H1 (cell line): ENCODE measurements around the gene ARL14EPL. TPM values are rescaled to one million over a fixed set of nuclear protein-coding genes. Genes with fewer than 3 reads are reported as not detected.

Source experiments
- CTCF ChIA-PET: fragments of 300-600 bp; sonication (Branson Sonifier 250); formaldehyde crosslinking; loops from one replicate; lab custom pipeline; 2021; ENCODE audit not compliant: partially characterized antibody; lab: Charles Lee
- POLR2A ChIA-PET: fragments of 300-600 bp; sonication (Branson Sonifier 250); formaldehyde crosslinking; loops from one replicate; lab custom pipeline; 2021; ENCODE audit warnings: inconsistent platforms; ENCODE audit not compliant: partially characterized antibody; lab: Charles Lee
- DNase-seq, 2 experiments: peaks; one replicate each; pipeline versions ENCODE4 v3.0.0 to v3.0.0-alpha.2; 2010 to 2022; ENCODE audit warnings: low spot score in 2 of 2, low read depth in 1 of 2, mixed read lengths in 1 of 2
- FAIRE-seq: peaks from 2 replicates; lab custom pipeline; 2011; peaks lifted over from hg19 to GRCh38; lab: Jason Lieb, UNC
- H2AFZ ChIP-seq: 2 replicates; pipeline ENCODE4 v1.8.1; 2012; ENCODE audit warnings: low read length, inconsistent platforms
- H2AK5ac ChIP-seq: 2 replicates; pipeline ENCODE4 v1.6.1; 2013; ENCODE audit warnings: low read depth, low read length
- H2BK120ac ChIP-seq: replicated peaks from 2 replicates; pipeline ENCODE3; 2013; ENCODE audit warnings: low read depth, low read length, inconsistent platforms
- H2BK12ac ChIP-seq: 2 replicates; pipeline ENCODE4 v1.6.1; 2013; ENCODE audit warnings: low read depth, low read length
- H2BK15ac ChIP-seq: 2 replicates; pipeline ENCODE4 v1.6.1; 2013; ENCODE audit warnings: low read length
- H2BK20ac ChIP-seq: 2 replicates; pipeline ENCODE4 v1.6.1; 2013; ENCODE audit warnings: low read length
- H2BK5ac ChIP-seq: 2 replicates; pipeline ENCODE4 v1.6.1; 2013; ENCODE audit warnings: low read depth, low read length
- H3K14ac ChIP-seq: 2 replicates; pipeline ENCODE4 v1.6.1; 2013; ENCODE audit warnings: inconsistent platforms; ENCODE audit not compliant: insufficient read length
- H3K18ac ChIP-seq: 2 replicates; pipeline ENCODE4 v1.6.1; 2013; ENCODE audit warnings: low read length; ENCODE audit errors: extremely low read depth
- H3K23ac ChIP-seq: 2 replicates; pipeline ENCODE4 v1.6.1; 2013; ENCODE audit warnings: inconsistent platforms; ENCODE audit not compliant: insufficient read length
- H3K23me2 ChIP-seq: 2 replicates; pipeline ENCODE4 v1.6.1; 2013; ENCODE audit warnings: low read depth, low read length
- H3K27ac ChIP-seq: 2 replicates; pipeline ENCODE4 v1.6.1; 2011; ENCODE audit warnings: low read depth, low read length, inconsistent platforms
- H3K27me3 ChIP-seq, 4 experiments: replicated peaks in 1 of 4; 1 replicate in 1 of 4; 2 replicates in 3 of 4; pipeline versions ENCODE4 v1.6.1 to v1.8.1; 2011 to 2013; ENCODE audit warnings: low read length in 3 of 4, mild to moderate bottlenecking in 3 of 4, inconsistent platforms in 2 of 4, mixed read lengths in 2 of 4, moderate library complexity in 1 of 4; ENCODE audit not compliant: control insufficient read depth in 3 of 4, insufficient read depth in 3 of 4; ENCODE audit errors: extremely low read depth in 1 of 4
- H3K36me3 ChIP-seq, 4 experiments: 2 replicates each; pipeline versions ENCODE4 v1.6.1 to v1.8.1; 2011 to 2013; ENCODE audit warnings: mild to moderate bottlenecking in 4 of 4, low read length in 3 of 4, moderate library complexity in 2 of 4, control low read depth in 1 of 4, inconsistent platforms in 1 of 4; ENCODE audit not compliant: insufficient read depth in 4 of 4, control insufficient read depth in 2 of 4
- H3K4ac ChIP-seq: replicated peaks from 2 replicates; pipeline ENCODE3; 2013; ENCODE audit warnings: low read length, low read depth, mixed read lengths, inconsistent platforms; ENCODE audit not compliant: insufficient read length
- H3K4me1 ChIP-seq, 4 experiments: replicated peaks in 1 of 4; 1 replicate in 1 of 4; 2 replicates in 3 of 4; pipeline versions ENCODE4 v1.6.1 to v1.8.1; 2011 to 2013; ENCODE audit warnings: low read length in 3 of 4, inconsistent platforms in 2 of 4, mixed read lengths in 1 of 4; ENCODE audit not compliant: insufficient read depth in 4 of 4, control insufficient read depth in 3 of 4
- H3K4me2 ChIP-seq, 2 experiments: 2 replicates each; pipeline versions ENCODE4 v1.6.1 to v1.8.1; 2011 to 2013; ENCODE audit warnings: low read depth in 2 of 2, low read length in 2 of 2, control low read depth in 1 of 2, inconsistent platforms in 1 of 2, mild to moderate bottlenecking in 1 of 2; ENCODE audit not compliant: insufficient read depth in 1 of 2
- H3K4me3 ChIP-seq, 4 experiments: fragments of 200-600, 300-600 bp in 1 of 4; sonication (generic), shearing (Covaris generic), sonication (Bioruptor Twin) in 1 of 4; 2 replicates each; pipeline versions ENCODE4 v1.5.1 to v1.8.1; 2011 to 2016; ENCODE audit warnings: low read length in 4 of 4, low read depth in 3 of 4, control low read depth in 2 of 4, inconsistent platforms in 2 of 4, mild to moderate bottlenecking in 2 of 4, mixed read lengths in 1 of 4, moderate library complexity in 1 of 4; ENCODE audit not compliant: insufficient read depth in 2 of 4; ENCODE audit errors: extremely low read depth in 1 of 4
- H3K56ac ChIP-seq: replicated peaks from 2 replicates; pipeline ENCODE3; 2013; ENCODE audit warnings: low read depth, mild to moderate bottlenecking, mixed read lengths, low read length, inconsistent platforms; ENCODE audit not compliant: insufficient read length
- H3K79me1 ChIP-seq: 2 replicates; pipeline ENCODE4 v1.6.1; 2013; ENCODE audit warnings: low read depth, low read length, control low read depth
- H3K79me2 ChIP-seq, 2 experiments: 2 replicates each; pipeline versions ENCODE4 v1.6.1 to v1.8.1; 2012 to 2013; ENCODE audit warnings: low read length in 2 of 2, mild to moderate bottlenecking in 2 of 2, inconsistent platforms in 1 of 2; ENCODE audit not compliant: insufficient read depth in 2 of 2, control insufficient read depth in 1 of 2
- H3K9ac ChIP-seq, 4 experiments: replicated peaks in 1 of 4; 1 replicate in 1 of 4; 2 replicates in 3 of 4; pipeline versions ENCODE4 v1.6.1 to v1.8.1; 2011 to 2013; ENCODE audit warnings: low read depth in 3 of 4, low read length in 3 of 4, control low read depth in 2 of 4, mild to moderate bottlenecking in 2 of 4, moderate library complexity in 2 of 4, inconsistent platforms in 1 of 4; ENCODE audit errors: extremely low read depth in 1 of 4
- H3K9me3 ChIP-seq, 2 experiments: 2 replicates each; pipeline versions ENCODE4 v1.6.1 to v1.8.1; 2012 to 2013; ENCODE audit warnings: mild to moderate bottlenecking in 2 of 2, moderate library complexity in 2 of 2, control low read depth in 1 of 2, inconsistent platforms in 1 of 2, low read depth in 1 of 2, low read length in 1 of 2, mixed read lengths in 1 of 2; ENCODE audit not compliant: insufficient read depth in 2 of 2
- H4K20me1 ChIP-seq, 2 experiments: replicated peaks in 1 of 2; 2 replicates each; pipeline versions ENCODE3 to v1.8.1; 2011 to 2013; ENCODE audit warnings: inconsistent platforms in 2 of 2, low read length in 2 of 2, mild to moderate bottlenecking in 1 of 2; ENCODE audit not compliant: insufficient read depth in 2 of 2, control insufficient read depth in 1 of 2
- H4K5ac ChIP-seq: 2 replicates; pipeline ENCODE4 v1.6.1; 2013; ENCODE audit warnings: low read length, low read depth, mixed read lengths, inconsistent platforms; ENCODE audit not compliant: insufficient read length
- H4K8ac ChIP-seq: 2 replicates; pipeline ENCODE4 v1.8.0; 2013; ENCODE audit warnings: mild to moderate bottlenecking, moderate library complexity, low read length, inconsistent platforms; ENCODE audit not compliant: insufficient read depth; ENCODE audit errors: extremely low read depth
- H4K91ac ChIP-seq: replicated peaks from 2 replicates; pipeline ENCODE3; 2013; ENCODE audit warnings: low read length, mixed read lengths, inconsistent platforms; ENCODE audit not compliant: insufficient read length
- CHD1 ChIP-seq: IDR thresholded peaks from 2 replicates; pipeline ENCODE4 v1.6.1; 2012; ENCODE audit warnings: low read depth, low read length, improper control_type of control experiment
- PHF8 ChIP-seq: fragments of 200-600 bp; sonication (generic); conservative IDR thresholded peaks from 2 replicates; pipeline ENCODE4 v1.7.1; 2012; ENCODE audit warnings: low read depth, mild to moderate bottlenecking, inconsistent platforms, low read length, moderate library complexity
- SIRT6 ChIP-seq: IDR thresholded peaks from one replicate; pipeline ENCODE4 v1.7.1; 2012; ENCODE audit warnings: low read length, inconsistent platforms
- SIX5 ChIP-seq: IDR thresholded peaks from 2 replicates; pipeline ENCODE4 v1.6.1; 2011; ENCODE audit warnings: mild to moderate bottlenecking, low read depth, low read length
- SRF ChIP-seq: IDR thresholded peaks from 2 replicates; pipeline ENCODE4 v1.6.1; 2011; ENCODE audit warnings: mild to moderate bottlenecking, low read depth, low read length, moderate library complexity
- YY1 ChIP-seq: IDR thresholded peaks from 2 replicates; pipeline ENCODE4 v1.6.1; 2011; ENCODE audit warnings: low read depth, mild to moderate bottlenecking, low read length
- WGBS, 2 experiments: shearing (Covaris generic) in 1 of 2; methylation state at CpG; one replicate each; pipeline versions ENCODE4 v1.1.6 to v1.1.7; 2013 to 2015; ENCODE audit warnings: low lambda C conversion rate in 2 of 2, mixed read lengths in 2 of 2, inconsistent platforms in 1 of 2, low coverage in 1 of 2, missing lambda C conversion rate in 1 of 2; ENCODE audit not compliant: insufficient replicate concordance in 2 of 2, insufficient coverage in 1 of 2, insufficient read length in 1 of 2; ENCODE audit errors: extremely low coverage in 1 of 2, missing lambda C conversion rate in 1 of 2; 5-methylcytosine and 5-hydroxymethylcytosine counted together
- polyA plus RNA-seq, 7 experiments: library from polyadenylated mRNA; depleted of rRNA in 3 of 7; stranded (reverse) in 5 of 7; unstranded in 2 of 7; fragments of >200 nt in 5 of 7; fragments of 200-250 nt in 2 of 7; gene quantifications; 1 replicate in 5 of 7; 2 replicates in 1 of 7; 4 replicates in 1 of 7; pipeline versions ENCODE4 v1.2.1 to v1.2.3, GENCODE V29; 2011 to 2013; ENCODE audit warnings: missing spikeins in 2 of 7, mixed read lengths in 2 of 7
- total RNA-seq: library from RNA; stranded (reverse); fragmentation: NEBNext Ultra II Directional; extraction: Animal tissue kit (Norgen Biotek cat#: 25700); gene quantifications from 2 replicates; pipeline ENCODE4 v1.2.1, GENCODE V29; 2021
- TF ChIP-seq, protein P1 (sequence below): IDR thresholded peaks from 2 replicates; pipeline ENCODE4 v1.6.1; 2012; ENCODE audit warnings: inconsistent platforms

ARL14EPL gene
- total and polyA plus RNA-seq, 2 of the 8 experiments (the other 6 are each of a cell fraction or from before 2014, with no cell fraction given) = not detected

DNA sequence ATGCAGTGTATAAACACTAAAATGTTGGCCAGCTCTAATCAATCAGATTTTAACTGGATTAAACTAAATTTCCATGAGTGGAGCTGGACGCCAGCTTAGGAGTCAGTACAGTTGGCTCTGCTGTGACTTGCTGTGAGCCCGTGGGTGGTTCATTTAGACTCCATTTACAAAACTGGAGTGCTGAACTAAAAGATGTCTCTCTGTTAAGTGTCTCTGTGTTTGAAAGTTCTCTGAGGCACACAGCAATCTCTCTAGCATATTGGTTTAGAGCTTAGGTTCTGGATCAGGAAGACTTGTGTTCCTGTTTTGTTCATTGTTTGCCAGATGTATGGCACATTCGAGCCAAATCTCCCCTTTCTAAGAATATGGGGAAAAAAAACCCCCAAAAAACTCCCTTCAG, 28.0 kb upstream of the ARL14EPL start:
- Histone ChIP-seq H3K56ac (no peak overlapping the region), H3K79me1 (no peaks in the 10 kb centered on the region), H2BK15ac (no peak overlapping the region), H3K23me2 (no peaks in the 10 kb centered on the region), H3K4me2 (no peak overlapping the region), H3K27me3 (no peaks in the 10 kb centered on the region), H3K4me1 (no peaks in the 10 kb centered on the region; a peak in 1 of 7 replicates), H3K4me3 (no peak overlapping the region), H4K20me1 (no peaks in the 10 kb centered on the region), H4K5ac (no peak overlapping the region), H2AK5ac (no peak overlapping the region), H3K79me2 (no peaks in the 10 kb centered on the region), H3K27ac (no peak overlapping the region), H4K91ac (no peak overlapping the region), H3K36me3 (no peaks in the 10 kb centered on the region), H2AFZ (peak overlapping the region; percentile 68), H3K23ac (no peak overlapping the region), H2BK12ac (no peak overlapping the region), H4K8ac (no peak overlapping the region), H3K4ac (no peak overlapping the region), H3K14ac (no peak overlapping the region), H2BK20ac (no peak overlapping the region), H2BK5ac (no peak overlapping the region), H3K18ac (no peak overlapping the region), H2BK120ac (no peak overlapping the region), H3K9me3 (no peaks in the 10 kb centered on the region), H3K9ac (no peak overlapping the region)
- ChIA-PET CTCF (no interaction called here), POLR2A (no interaction called here)
- 92% methylated on average over 3 of the region's 3 CpGs; no CpG with 5 or more reads in 1 of the 2 experiments for WGBS, 2 experiments
- no peak for DNase-seq
- FAIRE-seq = no peak
- TF ChIP-seq, protein P1, sequence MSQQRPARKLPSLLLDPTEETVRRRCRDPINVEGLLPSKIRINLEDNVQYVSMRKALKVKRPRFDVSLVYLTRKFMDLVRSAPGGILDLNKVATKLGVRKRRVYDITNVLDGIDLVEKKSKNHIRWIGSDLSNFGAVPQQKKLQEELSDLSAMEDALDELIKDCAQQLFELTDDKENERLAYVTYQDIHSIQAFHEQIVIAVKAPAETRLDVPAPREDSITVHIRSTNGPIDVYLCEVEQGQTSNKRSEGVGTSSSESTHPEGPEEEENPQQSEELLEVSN = no peak
- TF ChIP-seq SIRT6 (no peak), CHD1 (no peak), SIX5 (no peak), YY1 (no peak), SRF (no peak), PHF8 (no peak)
